Suprapubic skin (tissue), 4 donors: ENCODE measurements around the gene ZNF573.

Source experiments
- CTCF ChIP-seq, 2 donors: fragments of 200-600 bp in 1 of 2; fragments of 450-650 bp in 1 of 2; sonication (generic) in 1 of 2; IDR thresholded peaks; one replicate each; pipeline ENCODE4 v1.5.1; 2016 to 2019; ENCODE audit warnings: antibody characterized with exemption in 2 of 2, mild to moderate bottlenecking in 1 of 2, moderate library complexity in 1 of 2
- EP300 ChIP-seq: sonication (generic); formaldehyde crosslinking; IDR thresholded peaks from one replicate; pipeline ENCODE4 v1.6.1; 2017; ENCODE audit warnings: antibody characterized with exemption
- POLR2A ChIP-seq, 2 donors: fragments of 450-650 bp; IDR thresholded peaks; one replicate each; pipeline ENCODE4 v1.6.1; 2017; ENCODE audit warnings: antibody characterized with exemption in 2 of 2, mild to moderate bottlenecking in 2 of 2, moderate library complexity in 2 of 2
- POLR2AphosphoS5 ChIP-seq, 3 donors: sonication (generic); formaldehyde crosslinking; IDR thresholded peaks; one replicate each; pipeline ENCODE4 v1.6.1; 2017; ENCODE audit warnings: antibody characterized with exemption in 3 of 3

- TF ChIP-seq CTCF (IDR thresholded peaks at IDR 0.05) (no peak), POLR2A (IDR thresholded peaks at IDR 0.05) (no peak), POLR2AphosphoS5 (IDR thresholded peaks at IDR 0.05) (no peak), EP300 (no peak)
Observed at GRCh38 chr19:37763488-37763887, 15.9 kb downstream of the ZNF573 start.
